Ovary (tissue), 9 donors: ENCODE results near the gene LMO1. TPM values are rescaled to one million over a fixed set of nuclear protein-coding genes. Genes with fewer than 3 reads are reported as not detected.

Experiments used
- DNase-seq, 5 donors: peaks; one replicate each; pipeline ENCODE4 v3.0.0-alpha.2; 2019 to 2020
- H3K27ac ChIP-seq, 2 donors: fragments of 200-600 bp; one replicate each; pipeline versions ENCODE4 v1.5.1 to v1.8.0; 2019 to 2022
- H3K27me3 ChIP-seq: fragments of 200-600 bp; one replicate; pipeline ENCODE4 v1.8.0; 2022
- H3K36me3 ChIP-seq: fragments of 200-600 bp; sonication (generic); one replicate; pipeline ENCODE4 v1.5.1; 2019
- H3K4me1 ChIP-seq: one replicate; pipeline ENCODE4 v1.8.1; 2013; ENCODE audit warnings: mild to moderate bottlenecking, moderate library complexity; ENCODE audit not compliant: insufficient read depth
- H3K4me3 ChIP-seq: fragments of 200-600 bp; sonication (generic); one replicate; pipeline ENCODE4 v1.5.1; 2017
- H3K9me3 ChIP-seq, 2 donors: fragments of 200-600 bp in 1 of 2; sonication (generic) in 1 of 2; one replicate each; pipeline versions ENCODE4 v1.5.1 to v1.8.1; 2013 to 2019; ENCODE audit warnings: mild to moderate bottlenecking in 1 of 2, moderate library complexity in 1 of 2
- CTCF ChIP-seq, 3 donors: fragments of 450-650 bp in 2 of 3; fragments of 200-600 bp in 1 of 3; IDR thresholded peaks; one replicate each; pipeline versions ENCODE4 v1.5.1 to v1.8.0; 2016 to 2022; ENCODE audit warnings: antibody characterized with exemption in 3 of 3, mild to moderate bottlenecking in 1 of 3
- EP300 ChIP-seq: sonication (generic); formaldehyde crosslinking; IDR thresholded peaks from one replicate; pipeline ENCODE4 v1.6.1; 2017; ENCODE audit warnings: antibody characterized with exemption
- POLR2A ChIP-seq: fragments of 450-650 bp; IDR thresholded peaks from one replicate; pipeline ENCODE4 v1.6.1; 2017; ENCODE audit warnings: antibody characterized with exemption, mild to moderate bottlenecking, moderate library complexity
- WGBS, 3 donors: extraction: QIAGEN DNeasy Blood & Tissue Kit in 1 of 3; methylation state at CpG; one replicate each; pipeline versions ENCODE4 v1.1.5 to v1.1.7; 2013 to 2017; 5-methylcytosine and 5-hydroxymethylcytosine counted together
- intact Hi-C, 4 donors: fragments of 100-400 bp; cut with DNase I; formaldehyde crosslinking; loops; one replicate each; pipeline versions ENCODE4 v1.11.0 to v1.15.1; 2022 to 2023
- polyA plus RNA-seq, 2 donors: library from polyadenylated mRNA; stranded (reverse); fragments of 200-250 nt in 1 of 2; fragments of 350-450 nt in 1 of 2; fragmentation: Illumina TruSeq in 1 of 2; extraction: RNeasy Lipid Tissue Mini Kit (QIAGEN cat#74804) in 1 of 2; gene quantifications; one replicate each; pipeline ENCODE4 v1.2.3, GENCODE V29; 2013 to 2014
- total RNA-seq, 7 donors: library from RNA; depleted of rRNA in 2 of 7; stranded (reverse); fragments of >200 nt in 2 of 7; fragmentation: NEBNext Ultra II Directional in 3 of 7; extraction: Animal tissue kit (Norgen Biotek cat#: 25700) in 3 of 7; gene quantifications; one replicate each; pipeline versions ENCODE4 v1.1.0 to v1.2.4, GENCODE V29; 2016 to 2023
- donor health status: DM: no; HTN: no; CAD: no; lungs with moderate emphysema.
- donor health status: DM: no; HTN: no; CAD: no.
- donor health status: Bipolar disorder and iron deficiency.
- donor health status: DM: yes; HTN: yes; CAD: no.
- donor health status: DM: no; HTN: no; CAD: no.
- donor health status: DM: yes; HTN: yes; CAD: no.

The LMO1 gene
- total and polyA plus RNA-seq, 9 donors, result 0.18 to 0.55 (median 0.32) TPM; not detected in 6

DNA sequence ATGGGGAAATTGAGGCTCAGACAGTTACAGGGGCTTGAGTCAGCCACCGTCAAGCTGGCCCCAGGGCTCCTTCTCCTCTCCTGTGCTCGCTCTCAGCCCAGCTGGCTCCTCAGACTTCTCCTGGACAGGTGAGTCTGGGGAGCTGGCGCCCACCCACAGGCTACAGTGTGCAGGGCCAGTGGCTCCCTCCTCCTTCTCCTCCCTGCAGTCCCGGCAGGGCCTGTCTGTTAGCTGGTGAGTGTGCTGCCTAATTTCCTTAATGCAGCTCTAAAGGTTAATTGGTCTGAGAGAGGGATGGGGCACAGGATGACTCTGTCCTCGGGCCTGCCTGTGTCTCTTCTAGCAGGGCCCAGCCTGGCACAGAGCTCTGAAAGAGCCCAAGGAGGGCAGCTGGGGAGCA, 31.7 kb downstream of the LMO1 start:
- no peaks in the 10 kb centered on the region for H3K9me3 ChIP-seq
- no peak overlapping the region for H3K27ac ChIP-seq
- no peaks in the 10 kb centered on the region for H3K4me1 ChIP-seq
- H3K4me3 ChIP-seq, result no peak overlapping the region
- no peaks in the 10 kb centered on the region for H3K36me3 ChIP-seq
- no peaks in the 10 kb centered on the region for H3K27me3 ChIP-seq
- TF ChIP-seq POLR2A, result no peak
- no peak for DNase-seq
- WGBS, 3 donors, result 78 to 83% (median 82%) methylated on average over 5 of the region's 5 CpGs
- intact Hi-C loops, result no loop called here

- no peak overlapping the region for H3K27ac ChIP-seq
- intact Hi-C loops, result no loop called here
- no peaks in the 10 kb centered on the region for H3K4me1 ChIP-seq
- no peaks in the 10 kb centered on the region for H3K27me3 ChIP-seq
- H3K4me3 ChIP-seq, result no peak overlapping the region
- no peaks in the 10 kb centered on the region for H3K36me3 ChIP-seq
- DNase-seq, result no peak
- TF ChIP-seq POLR2A, result no peak
- no peak for TF ChIP-seq EP300
- no peak for TF ChIP-seq CTCF (IDR thresholded peaks at IDR 0.05)
- H3K9me3 ChIP-seq, result no peaks in the 10 kb centered on the region
- 89 to 92% (median 89%) methylated on average over 21 of the region's 21 CpGs for WGBS, 3 donors
Measured at GRCh38 chr11:8230921-8231847, 32.5 kb downstream of the LMO1 start.

DNA sequence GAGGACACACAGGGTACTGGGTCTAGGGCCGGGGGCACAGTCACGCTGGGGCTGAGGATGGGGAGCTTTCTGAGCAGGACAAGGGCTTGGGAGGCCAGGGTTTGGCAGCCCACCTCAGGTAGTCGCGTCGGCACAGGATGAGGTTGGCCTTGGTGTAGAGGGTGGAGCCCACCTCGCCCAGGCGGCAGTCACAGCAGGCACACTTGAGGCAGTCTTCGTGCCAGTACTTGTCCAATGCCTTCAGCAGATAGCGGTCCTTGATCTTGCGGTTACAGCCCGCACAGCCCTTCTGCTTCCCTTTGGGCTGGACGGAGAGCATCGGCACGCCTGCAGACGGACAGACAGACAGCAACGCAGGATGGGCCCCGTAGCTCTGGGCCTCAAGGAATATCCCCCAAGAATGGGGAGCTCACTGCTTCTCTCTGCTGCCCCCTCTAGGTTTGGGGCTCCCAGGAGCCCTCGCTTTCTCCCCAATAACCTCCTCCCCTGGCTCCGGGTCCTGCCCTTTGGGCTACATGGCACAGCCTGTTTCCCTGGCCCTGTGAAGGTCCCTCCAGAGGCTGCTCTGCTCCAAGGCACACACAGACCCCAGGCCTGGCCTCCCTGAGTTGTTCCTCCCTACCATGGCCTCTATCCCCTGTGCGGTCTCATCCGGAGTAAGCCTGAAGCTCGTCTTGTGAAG, 33.4 kb downstream of the LMO1 start:
- Histone ChIP-seq H3K4me3 (no peak overlapping the region), H3K9me3 (no peaks in the 10 kb centered on the region), H3K27me3 (no peaks in the 10 kb centered on the region), H3K36me3 (no peaks in the 10 kb centered on the region), H3K4me1 (no peaks in the 10 kb centered on the region), H3K27ac (no peak overlapping the region)
- DNase-seq, result no peak
- WGBS, 3 donors, result 93 to 96% (median 95%) methylated on average over 22 of the region's 22 CpGs
- intact Hi-C loops, result no loop called here
- no peak for TF ChIP-seq POLR2A
- TF ChIP-seq EP300, result no peak
- TF ChIP-seq CTCF (IDR thresholded peaks at IDR 0.05), result no peak

- intact Hi-C loops, result loop anchor here in 3 of 4 donors (5.0 to 10.0 kb wide), 3 partner anchors 338 to 905 kb away; partner anchors contain the start of gene TMEM9B (in 1 of the 3)
- Histone ChIP-seq H3K4me1 (no peaks in the 10 kb centered on the region), H3K27me3 (no peaks in the 10 kb centered on the region), H3K36me3 (no peaks in the 10 kb centered on the region), H3K4me3 (no peak overlapping the region), H3K9me3 (no peaks in the 10 kb centered on the region), H3K27ac (no peak overlapping the region)
- DNase-seq, result no peak
- 49 to 50% (median 49%) methylated on average over 9 of the region's 9 CpGs for WGBS, 3 donors
- TF ChIP-seq POLR2A (no peak), CTCF (IDR thresholded peaks at IDR 0.05) (no peak), EP300 (no peak)
Measured at GRCh38 chr11:8229299-8230177, 34.1 kb downstream of the LMO1 start.
